GM12878 (cell line): ENCODE results near the gene HAUS1. TPM values are rescaled to one million over a fixed set of nuclear protein-coding genes. Genes with fewer than 3 reads are reported as not detected.

Experiments used
- ATAC-seq: fragments of 200-7000 bp; cut with Tn5 transposase; 3 replicates; pipeline ENCODE4 v1.9.1; 2020; ENCODE audit warnings: mild to moderate bottlenecking, moderate library complexity
- BruUV-seq: library from RNA; stranded (reverse); fragments of 400-500 nt; replicated peaks from 2 replicates; lab custom pipeline; 2021; lab: Mats Ljungman, UMichigan
- CTCF ChIA-PET: fragments of 300-600 bp; sonication (Branson Sonifier 250); formaldehyde crosslinking; extraction: SDS; loops from one replicate; lab custom pipeline; 2021; ENCODE audit warnings: inconsistent platforms; lab: Yijun Ruan, JAX
- POLR2A ChIA-PET: fragments of 350-600 bp; formaldehyde crosslinking; extraction: SDS; loops from one replicate; lab custom pipeline; 2021; ENCODE audit warnings: inconsistent platforms; lab: Charles Lee
- RAD21 ChIA-PET: fragments of 300-600 bp; sonication (Branson Sonifier 250); formaldehyde crosslinking; loops from one replicate; lab custom pipeline; 2023; ENCODE audit warnings: antibody characterized with exemption; ENCODE audit not compliant: unreplicated experiment; lab: Charles Lee
- SMC1A ChIA-PET: fragments of 300-600 bp; sonication (Branson Sonifier 250); formaldehyde crosslinking; loops from one replicate; lab custom pipeline; 2023; ENCODE audit not compliant: unreplicated experiment, uncharacterized antibody; lab: Charles Lee
- DNase-seq: peaks from one replicate; pipeline ENCODE4 v3.0.0-alpha.2; 2011; ENCODE audit warnings: low read depth, low spot score
- FAIRE-seq: peaks from 3 replicates; lab custom pipeline; 2011; peaks lifted over from hg19 to GRCh38; lab: Jason Lieb, UNC
- H2AFZ ChIP-seq: 2 replicates; pipeline ENCODE4 v1.6.0; 2011; ENCODE audit warnings: low read depth, low read length, control low read depth; ENCODE audit not compliant: control insufficient read depth
- H3K27ac ChIP-seq: 2 replicates; pipeline ENCODE4 v1.5.1; 2011; ENCODE audit warnings: control low read depth; ENCODE audit not compliant: control insufficient read depth, insufficient read depth
- H3K27me3 ChIP-seq, 2 experiments: replicated peaks in 1 of 2; 2 replicates each; pipeline versions ENCODE4 v1.6.0 to v1.6.1; 2011; ENCODE audit warnings: low read length in 1 of 2; ENCODE audit not compliant: control insufficient read depth in 2 of 2, insufficient read depth in 2 of 2
- H3K36me3 ChIP-seq, 2 experiments: 2 replicates each; pipeline ENCODE4 v1.5.1; 2011; ENCODE audit warnings: low read length in 1 of 2; ENCODE audit not compliant: control insufficient read depth in 2 of 2, insufficient read depth in 2 of 2
- H3K4me1 ChIP-seq: 2 replicates; pipeline ENCODE4 v1.6.1; 2011; ENCODE audit warnings: mild to moderate bottlenecking, low read length, moderate library complexity, mixed read lengths; ENCODE audit not compliant: control insufficient read depth, insufficient read depth
- H3K4me2 ChIP-seq: 2 replicates; pipeline ENCODE4 v1.6.0; 2011; ENCODE audit warnings: control low read depth; ENCODE audit not compliant: control insufficient read depth, insufficient read depth
- H3K4me3 ChIP-seq: fragments of 200-600 bp; sonication (generic); 2 replicates; pipeline ENCODE4 v1.5.1; 2016
- H3K79me2 ChIP-seq: 2 replicates; pipeline ENCODE4 v1.6.0; 2011; ENCODE audit warnings: low read length; ENCODE audit not compliant: control insufficient read depth, insufficient read depth
- H3K9ac ChIP-seq: 2 replicates; pipeline ENCODE4 v1.8.0; 2011; ENCODE audit warnings: low read length, control low read depth, mixed read lengths; ENCODE audit not compliant: control insufficient read depth, insufficient read depth
- H3K9me3 ChIP-seq: replicated peaks from 3 replicates; pipeline ENCODE4 v1.5.1; 2011; ENCODE audit warnings: mild to moderate bottlenecking, low read length; ENCODE audit not compliant: control insufficient read depth, insufficient read depth
- H4K20me1 ChIP-seq: 2 replicates; pipeline ENCODE4 v1.6.0; 2011; ENCODE audit not compliant: control insufficient read depth, insufficient read depth
- CBFB ChIP-seq: IDR thresholded peaks from 2 replicates; pipeline ENCODE4 v1.6.1; 2016; ENCODE audit warnings: antibody characterized with exemption, low read depth
- CEBPB ChIP-seq, 2 experiments: fragments of 150-350 bp in 1 of 2; IDR thresholded peaks; 2 replicates each; pipeline ENCODE4 v1.6.1; 2012 to 2014; ENCODE audit warnings: low read depth in 2 of 2, low read length in 2 of 2, borderline replicate concordance in 1 of 2, inconsistent platforms in 1 of 2
- CHD1 ChIP-seq: IDR thresholded peaks from 2 replicates; pipeline ENCODE4 v1.6.1; 2012; ENCODE audit warnings: low read depth, low read length, improper control_type of control experiment
- ETV6 ChIP-seq, 2 experiments: fragments of 450-650 bp in 1 of 2; IDR thresholded peaks in 1 of 2; conservative IDR thresholded peaks in 1 of 2; 2 replicates each; pipeline ENCODE4 v1.6.1; 2014; ENCODE audit warnings: antibody characterized with exemption in 1 of 2, borderline replicate concordance in 1 of 2, low read depth in 1 of 2, mild to moderate bottlenecking in 1 of 2, moderate library complexity in 1 of 2
- IKZF1 ChIP-seq: fragments of 450-650 bp; conservative IDR thresholded peaks from 2 replicates; pipeline ENCODE4 v1.6.1; 2017; ENCODE audit warnings: antibody characterized with exemption, mild to moderate bottlenecking
- JUND ChIP-seq: IDR thresholded peaks from 2 replicates; pipeline ENCODE4 v1.6.1; 2012; ENCODE audit warnings: low read depth, mild to moderate bottlenecking, low read length, improper control_type of control experiment, moderate library complexity
- MYC ChIP-seq: IDR thresholded peaks from 2 replicates; pipeline ENCODE4 v1.6.1; 2011; ENCODE audit warnings: mild to moderate bottlenecking, low read length, moderate library complexity, inconsistent platforms; ENCODE audit not compliant: insufficient read depth, insufficient replicate concordance, insufficient read length, severe bottlenecking
- NBN ChIP-seq: fragments of 450-650 bp; IDR thresholded peaks from 2 replicates; pipeline ENCODE4 v1.6.1; 2016
- PML ChIP-seq: IDR thresholded peaks from 2 replicates; pipeline ENCODE4 v1.6.1; 2012; ENCODE audit warnings: low read length, inconsistent platforms
- RAD21 ChIP-seq: IDR thresholded peaks from 2 replicates; pipeline ENCODE4 v1.6.1; 2011; ENCODE audit warnings: mild to moderate bottlenecking, low read depth, low read length, moderate library complexity; ENCODE audit not compliant: insufficient read depth
- SREBF2 ChIP-seq: IDR thresholded peaks from 2 replicates; pipeline ENCODE4 v1.6.1; 2012; ENCODE audit warnings: mild to moderate bottlenecking, low read length
- TBL1XR1 ChIP-seq: IDR thresholded peaks from 2 replicates; pipeline ENCODE4 v1.6.1; 2012; ENCODE audit warnings: low read depth, low read length, improper control_type of control experiment
- TCF7 ChIP-seq: IDR thresholded peaks from 2 replicates; pipeline ENCODE4 v1.6.1; 2014; ENCODE audit warnings: antibody characterized with exemption, borderline replicate concordance
- ZNF207 ChIP-seq: fragments of 450-650 bp; IDR thresholded peaks from 2 replicates; pipeline ENCODE4 v1.6.1; 2014; ENCODE audit warnings: antibody characterized with exemption, mild to moderate bottlenecking, borderline replicate concordance
- WGBS: methylation state at CpG from one replicate; pipeline ENCODE4 v1.1.6; 2016; ENCODE audit warnings: low lambda C conversion rate; ENCODE audit not compliant: insufficient replicate concordance, insufficient coverage; ENCODE audit errors: missing lambda C conversion rate; 5-methylcytosine and 5-hydroxymethylcytosine counted together
- in situ Hi-C: fragments of 300-500 bp; cut with MboI; formaldehyde crosslinking; loops from 9 replicates; pipeline ENCODE4 v1.14.3; 2018; ENCODE audit warnings: mixed read lengths
- intact Hi-C: fragments of 100-400 bp; cut with micrococcal nuclease; formaldehyde crosslinking; loops from one replicate; pipeline ENCODE4 v1.14.2; 2022; ENCODE audit not compliant: unreplicated experiment
- polyA plus RNA-seq, 11 experiments: library from polyadenylated mRNA; depleted of rRNA in 4 of 11; unstranded in 6 of 11; stranded (reverse) in 5 of 11; fragments of >200 nt; fragmentation: Nextera tagmentation in 4 of 11; fragmentation: Illumina TruSeq in 1 of 11; extraction: Ambion mirVana in 4 of 11; extraction: Trizol in 1 of 11; gene quantifications; 1 replicate in 1 of 11; 2 replicates in 10 of 11; pipeline versions ENCODE4 v1.2.1 to v1.2.3, GENCODE V29; 2011 to 2016; ENCODE audit warnings: inconsistent platforms in 2 of 11, missing spikeins in 2 of 11, low read depth in 1 of 11
- total RNA-seq, 4 experiments: library from RNA; depleted of rRNA in 3 of 4; stranded (reverse); fragments of >200 nt in 3 of 4; fragmentation: Illumina TruSeq in 1 of 4; extraction: Trizol in 1 of 4; gene quantifications; 2 replicates each; pipeline versions ENCODE4 v1.2.1 to v1.2.3, GENCODE V29; 2013 to 2021
- TF ChIP-seq, protein P1 (sequence below): IDR thresholded peaks from 2 replicates; pipeline ENCODE4 v1.6.1; 2012; ENCODE audit warnings: low read depth, low read length, improper control_type of control experiment

Gene HAUS1
- total and polyA plus RNA-seq, 10 of the 15 experiments (the other 5 are each of a cell fraction or from before 2014, with no cell fraction given), result 41.2 to 182 (median 91.9) TPM

DNA sequence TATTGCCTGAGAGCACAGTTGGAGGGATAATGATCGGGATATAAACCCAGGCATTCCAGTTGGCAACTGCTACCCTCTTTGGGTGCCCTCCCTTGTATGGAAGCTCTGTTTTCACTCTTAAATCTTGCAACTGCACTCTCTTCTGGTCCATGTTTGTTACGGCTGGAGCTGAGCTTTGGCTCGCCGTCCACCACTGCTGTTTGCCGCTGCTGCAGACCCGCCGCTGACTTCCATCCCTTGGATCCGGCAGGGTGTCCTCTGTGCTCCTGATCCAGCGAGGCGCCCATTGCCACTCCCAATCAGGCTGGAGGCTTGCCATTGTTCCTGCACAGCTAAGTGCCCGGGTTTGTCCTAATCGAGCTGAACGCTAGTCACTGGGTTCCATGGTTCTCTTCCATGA, 60.7 kb downstream of the HAUS1 start:
- H3K4me3 ChIP-seq, result no peak overlapping the region
- no peak for TF ChIP-seq SREBF2
- TF ChIP-seq RAD21, result no peak
- no peak for TF ChIP-seq ZNF207
- TF ChIP-seq CEBPB (IDR thresholded peaks at IDR 0.05; ENCODE audit: borderline replicate concordance in 1 of 2, low read depth in 2 of 2, low read length in 2 of 2), result no peak
- no peak for TF ChIP-seq ETV6 (conservative IDR thresholded peaks at IDR 0.05 in 1 of 2, IDR thresholded peaks at IDR 0.05 in 1 of 2; ENCODE audit: borderline replicate concordance in 1 of 2, low read depth in 1 of 2)
- no peak for TF ChIP-seq TCF7
- TF ChIP-seq, protein P1, sequence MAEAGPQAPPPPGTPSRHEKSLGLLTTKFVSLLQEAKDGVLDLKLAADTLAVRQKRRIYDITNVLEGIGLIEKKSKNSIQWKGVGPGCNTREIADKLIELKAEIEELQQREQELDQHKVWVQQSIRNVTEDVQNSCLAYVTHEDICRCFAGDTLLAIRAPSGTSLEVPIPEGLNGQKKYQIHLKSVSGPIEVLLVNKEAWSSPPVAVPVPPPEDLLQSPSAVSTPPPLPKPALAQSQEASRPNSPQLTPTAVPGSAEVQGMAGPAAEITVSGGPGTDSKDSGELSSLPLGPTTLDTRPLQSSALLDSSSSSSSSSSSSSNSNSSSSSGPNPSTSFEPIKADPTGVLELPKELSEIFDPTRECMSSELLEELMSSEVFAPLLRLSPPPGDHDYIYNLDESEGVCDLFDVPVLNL, result no peak
- TF ChIP-seq PML, result no peak
- TF ChIP-seq CBFB, result no peak
- TF ChIP-seq JUND, result no peak
- TF ChIP-seq TBL1XR1, result no peak
- no peak for TF ChIP-seq MYC
- no peak for TF ChIP-seq IKZF1
- no peak for TF ChIP-seq CHD1
- no peak for TF ChIP-seq NBN
- no peaks in the 10 kb centered on the region for H4K20me1 ChIP-seq
- SMC1A ChIA-PET, result no interaction called here
- no peak overlapping the region for H3K9ac ChIP-seq
- ATAC-seq (no peak), FAIRE-seq (no peak), DNase-seq (no peak)
- H3K4me2 ChIP-seq, result no peak overlapping the region
- CTCF ChIA-PET, result interaction anchor here (0.9 to 2.0 kb wide), 5 partner anchors 8 to 116 kb away, joined by 3 to 11 read pairs (median 4); a partner anchor contains a TSS
- POLR2A ChIA-PET, result no interaction called here
- no TSS peak for BruUV-seq
- intact Hi-C loops, result no loop called here
- RAD21 ChIA-PET, result no interaction called here
- H3K36me3 ChIP-seq, result no peaks in the 10 kb centered on the region
- no peaks in the 10 kb centered on the region for H3K9me3 ChIP-seq
- no peaks in the 10 kb centered on the region for H3K27me3 ChIP-seq
- no peak overlapping the region for H3K27ac ChIP-seq
- 92% methylated on average over 10 of the region's 13 CpGs for WGBS
- no peaks in the 10 kb centered on the region for H3K79me2 ChIP-seq
- in situ Hi-C loops, result no loop called here
- no peak overlapping the region for H2AFZ ChIP-seq
- peaks cover 16% of the 10 kb centered on the region for H3K4me1 ChIP-seq
